ENCODE data around the gene OR1E1.

The OR1E1 gene

GRCh38 chr17:3397801-3398200 is 409 bp downstream of the OR1E1 start:
- TF ChIP-seq REST (IDR thresholded peaks at IDR 0.05; ENCODE audit: insufficient read depth in 1 of 2, low read depth in 2 of 2, low read length in 2 of 2): peak; percentile 74 to 88

GRCh38 chr17:3389791-3390190 is 8.4 kb downstream of the OR1E1 start:
- no peak for TF ChIP-seq SIN3A (IDR thresholded peaks at IDR 0.05; ENCODE audit: borderline replicate concordance, insufficient read depth, low read length)
- TF ChIP-seq POLR2AphosphoS5 (IDR thresholded peaks at IDR 0.05; ENCODE audit: low read depth, low read length): no peak
- no peak for TF ChIP-seq FOXP2 (optimal IDR thresholded peaks at IDR 0.05; ENCODE audit: borderline replicate concordance, extremely low read depth, extremely low read length, insufficient read depth)
- TF ChIP-seq TAF1 (IDR thresholded peaks at IDR 0.05; ENCODE audit: borderline replicate concordance, insufficient read depth, low read length): no peak
- no peak for TF ChIP-seq REST (IDR thresholded peaks at IDR 0.05; ENCODE audit: insufficient read depth in 1 of 2, low read depth in 2 of 2, low read length in 2 of 2)

GRCh38 chr17:3385869-3386816 is 12.1 kb downstream of the OR1E1 start, which contains the start of gene OR3A2:
Gene OR3A2 (minus strand): TSS chr17:3386308.
- no peak for TF ChIP-seq TAF1 (IDR thresholded peaks at IDR 0.05; ENCODE audit: borderline replicate concordance, insufficient read depth, low read length)
- TF ChIP-seq POLR2AphosphoS5 (IDR thresholded peaks at IDR 0.05; ENCODE audit: low read depth, low read length): no peak
- no peak for TF ChIP-seq REST (IDR thresholded peaks at IDR 0.05; ENCODE audit: insufficient read depth in 1 of 2, low read depth in 2 of 2, low read length in 2 of 2)
- TF ChIP-seq SIN3A (IDR thresholded peaks at IDR 0.05; ENCODE audit: borderline replicate concordance, insufficient read depth, low read length): no peak
- TF ChIP-seq FOXP2 (optimal IDR thresholded peaks at IDR 0.05; ENCODE audit: borderline replicate concordance, extremely low read depth, extremely low read length, insufficient read depth): no peak

DNA sequence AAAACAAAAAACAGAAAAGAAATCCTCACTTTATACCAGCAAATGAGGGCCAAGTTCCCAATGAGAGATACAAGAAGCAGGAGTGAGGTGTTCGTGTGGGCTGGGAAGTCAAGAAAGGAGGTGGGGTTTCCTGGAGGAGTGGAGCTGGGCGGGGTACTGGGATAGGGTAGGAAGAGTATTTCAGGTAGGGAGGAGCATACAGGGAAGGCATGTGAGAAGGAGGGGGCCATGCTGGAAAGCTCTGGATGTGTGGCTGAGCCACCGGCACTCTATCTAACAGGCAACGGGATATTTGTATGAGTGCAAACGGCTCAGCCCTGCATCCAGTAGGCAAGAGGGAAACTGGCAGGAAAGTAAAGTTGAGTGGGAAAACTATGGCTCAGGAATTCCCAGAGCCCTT is 16.3 kb downstream of the OR1E1 start:
- TF ChIP-seq TAF1 (IDR thresholded peaks at IDR 0.05; ENCODE audit: borderline replicate concordance, insufficient read depth, low read length): no peak
- TF ChIP-seq POLR2AphosphoS5 (IDR thresholded peaks at IDR 0.05; ENCODE audit: low read depth, low read length): no peak
- no peak for TF ChIP-seq REST (IDR thresholded peaks at IDR 0.05; ENCODE audit: insufficient read depth in 1 of 2, low read depth in 2 of 2, low read length in 2 of 2)
- TF ChIP-seq FOXP2 (optimal IDR thresholded peaks at IDR 0.05; ENCODE audit: borderline replicate concordance, extremely low read depth, extremely low read length, insufficient read depth): no peak
- TF ChIP-seq SIN3A (IDR thresholded peaks at IDR 0.05; ENCODE audit: borderline replicate concordance, insufficient read depth, low read length): no peak
